GM12892 (cell line): Measurements from ENCODE around the gene SLC12A6.

Experiments
- POLR2A ChIP-seq: IDR thresholded peaks from 2 replicates; pipeline ENCODE4 v1.6.1; 2011; ENCODE audit warnings: low read depth, low read length, control low read depth
- POLR2AphosphoS5 ChIP-seq: IDR thresholded peaks from 2 replicates; pipeline ENCODE4 v1.6.1; 2011; ENCODE audit warnings: low read depth, low read length, control low read depth

- no peak for TF ChIP-seq POLR2A
- no peak for TF ChIP-seq POLR2AphosphoS5
These were observed 131.6 kb downstream of the SLC12A6 start for GRCh38 chr15:34206011-34206410.
